ENCODE data around the gene BBC3.
A peak's percentile ranks its signal among the peaks of the same experiment; 100 is the strongest.
"Not testable (repeated sequence)": the region's sequence is repeated elsewhere in the genome, so short reads cannot be mapped to it uniquely, and the experiment has no call there.

The BBC3 gene

GRCh38 chr19:47230921-47231214 lies at the start of gene BBC3:
BBC3 (minus strand) TSS chr19:47231199; CDS start chr19:47228431, 2,768 bp downstream.
- no peak for DNase-seq

GRCh38 chr19:47280183-47280797 lies 49.3 kb upstream of the BBC3 start:
- DNase-seq, result no peak

- not testable (repeated sequence) for DNase-seq
These were observed 45.5 kb upstream of the BBC3 start for GRCh38 chr19:47276513-47276912.

GRCh38 chr19:47275791-47276461 lies 44.9 kb upstream of the BBC3 start:
- no peak for DNase-seq

- DNase-seq, result no peak
These were observed 44.1 kb upstream of the BBC3 start for GRCh38 chr19:47274891-47275761.

GRCh38 chr19:47274071-47274890 lies 43.3 kb upstream of the BBC3 start, which contains the start of gene INAFM1:
INAFM1 (plus strand) TSS chr19:47274885; CDS start chr19:47274920, 35 bp downstream.
- DNase-seq, result peak; percentile 96

- peak; percentile 76 for DNase-seq
These were observed 42.5 kb upstream of the BBC3 start for GRCh38 chr19:47273313-47274070.

GRCh38 chr19:47272448-47273312 lies 41.7 kb upstream of the BBC3 start:
- no peak for DNase-seq

- DNase-seq, result no peak
These were observed 41.0 kb upstream of the BBC3 start for GRCh38 chr19:47271949-47272348.

- DNase-seq, result no peak
These were observed 39.4 kb upstream of the BBC3 start for GRCh38 chr19:47270408-47270807.

GRCh38 chr19:47269596-47269995 lies 38.6 kb upstream of the BBC3 start:
- DNase-seq, result no peak

- DNase-seq, result no peak
These were observed 37.0 kb upstream of the BBC3 start for GRCh38 chr19:47268028-47268427.

GRCh38 chr19:47267350-47267759 lies 36.4 kb upstream of the BBC3 start:
- no peak for DNase-seq

GRCh38 chr19:47266401-47266941 lies 35.5 kb upstream of the BBC3 start:
- no peak for DNase-seq

- DNase-seq, result no peak
These were observed 33.6 kb upstream of the BBC3 start for GRCh38 chr19:47264629-47265028.

- DNase-seq, result not testable (repeated sequence)
These were observed 31.2 kb upstream of the BBC3 start for GRCh38 chr19:47261946-47262793.

GRCh38 chr19:47260476-47260875 lies 29.5 kb upstream of the BBC3 start:
- DNase-seq, result no peak

- DNase-seq, result no peak
These were observed 28.0 kb upstream of the BBC3 start for GRCh38 chr19:47258895-47259555.

GRCh38 chr19:47258434-47258833 lies 27.4 kb upstream of the BBC3 start:
- no peak for DNase-seq

Measured in NCI-H748 treated with DMSO at 0.1 percent for 48 hours (cell line).